Measurements from ENCODE around the gene C1QTNF2. TPM values are rescaled to one million over a fixed set of nuclear protein-coding genes. Genes with fewer than 3 reads are reported as not detected.

The C1QTNF2 gene
- total and polyA plus RNA-seq, 7 donors, result 0.08 to 1.8 (median 0.35) TPM

GRCh38 chr5:160382346-160382745, 11.9 kb upstream of the C1QTNF2 start:
- H3K9me3 ChIP-seq, result peaks cover 5% of the 10 kb centered on the region

GRCh38 chr5:160380041-160380440, 9.6 kb upstream of the C1QTNF2 start:
- no peak overlapping the region for H3K27ac ChIP-seq
- H3K27me3 ChIP-seq (ENCODE audit: insufficient read depth in 3 of 3, low read length in 2 of 3), result no peaks in the 10 kb centered on the region
- no peaks in the 10 kb centered on the region for H3K4me1 ChIP-seq
- no peak for TF ChIP-seq CTCF (IDR thresholded peaks at IDR 0.05)
- intact Hi-C loops (cut with DNase I), result no loop called here
- no peaks in the 10 kb centered on the region for H3K9me3 ChIP-seq
- no peak overlapping the region for H3K4me3 ChIP-seq
- 71 to 73% (median 73%) methylated on average over 2 of the region's 2 CpGs for WGBS, 3 donors
- no peaks in the 10 kb centered on the region for H3K36me3 ChIP-seq (ENCODE audit: insufficient read depth in 1 of 2, low read depth in 1 of 2)
- DNase-seq (no peak), ATAC-seq (no peak)

More at GRCh38 chr5:160382346-160382745, 11.9 kb upstream of the C1QTNF2 start:
- WGBS, 3 donors, result 20 to 29% (median 23%) methylated on average over 3 of the region's 3 CpGs
- Histone ChIP-seq H3K36me3 (ENCODE audit: insufficient read depth in 1 of 2, low read depth in 1 of 2) (no peaks in the 10 kb centered on the region), H3K4me3 (no peak overlapping the region), H3K4me1 (no peaks in the 10 kb centered on the region), H3K27ac (no peak overlapping the region), H3K27me3 (ENCODE audit: insufficient read depth in 3 of 3, low read length in 2 of 3) (no peaks in the 10 kb centered on the region)
- no peak for TF ChIP-seq CTCF (IDR thresholded peaks at IDR 0.05)
- intact Hi-C loops (cut with DNase I), result no loop called here
- ATAC-seq (no peak), DNase-seq (no peak)

GRCh38 chr5:160379511-160379910, 9.1 kb upstream of the C1QTNF2 start:
- ATAC-seq, result no peak
- DNase-seq, result no peak
- no peaks in the 10 kb centered on the region for H3K9me3 ChIP-seq
- 14 to 27% (median 16%) methylated on average over 4 of the region's 4 CpGs for WGBS, 3 donors
- TF ChIP-seq CTCF (IDR thresholded peaks at IDR 0.05), result no peak
- intact Hi-C loops (cut with DNase I), result no loop called here
- H3K36me3 ChIP-seq (ENCODE audit: insufficient read depth in 1 of 2, low read depth in 1 of 2), result no peaks in the 10 kb centered on the region
- no peaks in the 10 kb centered on the region for H3K4me1 ChIP-seq
- H3K4me3 ChIP-seq, result no peak overlapping the region
- no peak overlapping the region for H3K27ac ChIP-seq
- H3K27me3 ChIP-seq (ENCODE audit: insufficient read depth in 3 of 3, low read length in 2 of 3), result peaks cover 0 to 5% (median 0%) of the 10 kb centered on the region in 3 donors

GRCh38 chr5:160378330-160378729, 7.9 kb upstream of the C1QTNF2 start:
- Histone ChIP-seq H3K4me3 (no peak overlapping the region), H3K4me1 (no peaks in the 10 kb centered on the region), H3K27ac (no peak overlapping the region), H3K27me3 (ENCODE audit: insufficient read depth in 3 of 3, low read length in 2 of 3) (peaks cover 0 to 9% (median 2%) of the 10 kb centered on the region in 3 donors), H3K9me3 (no peaks in the 10 kb centered on the region), H3K36me3 (ENCODE audit: insufficient read depth in 1 of 2, low read depth in 1 of 2) (no peaks in the 10 kb centered on the region)
- WGBS, 3 donors, result 82 to 85% (median 84%) methylated on average over 2 of the region's 2 CpGs
- no peak for TF ChIP-seq CTCF (IDR thresholded peaks at IDR 0.05)
- intact Hi-C loops (cut with DNase I), result no loop called here
- no peak for ATAC-seq
- no peak for DNase-seq

- Histone ChIP-seq H3K36me3 (ENCODE audit: insufficient read depth in 1 of 2, low read depth in 1 of 2) (no peaks in the 10 kb centered on the region), H3K27me3 (ENCODE audit: insufficient read depth in 3 of 3, low read length in 2 of 3) (peaks cover 0 to 9% (median 2%) of the 10 kb centered on the region in 3 donors), H3K4me3 (no peak overlapping the region), H3K27ac (no peak overlapping the region), H3K4me1 (no peaks in the 10 kb centered on the region), H3K9me3 (no peaks in the 10 kb centered on the region)
- DNase-seq, result no peak
- TF ChIP-seq CTCF (IDR thresholded peaks at IDR 0.05), result no peak
- ATAC-seq, result no peak
- 83 to 92% (median 89%) methylated on average over 5 of the region's 5 CpGs for WGBS, 3 donors
- intact Hi-C loops (cut with DNase I), result no loop called here
These were observed 7.2 kb upstream of the C1QTNF2 start for GRCh38 chr5:160377651-160378050.

All from psoas muscle (tissue), 8 donors.